ENCODE data around the gene ZNF844. TPM values are rescaled to one million over a fixed set of nuclear protein-coding genes. Genes with fewer than 3 reads are reported as not detected.

Gene ZNF844
- total RNA-seq (24.7 TPM), polyA plus RNA-seq (9.7 TPM)

DNA sequence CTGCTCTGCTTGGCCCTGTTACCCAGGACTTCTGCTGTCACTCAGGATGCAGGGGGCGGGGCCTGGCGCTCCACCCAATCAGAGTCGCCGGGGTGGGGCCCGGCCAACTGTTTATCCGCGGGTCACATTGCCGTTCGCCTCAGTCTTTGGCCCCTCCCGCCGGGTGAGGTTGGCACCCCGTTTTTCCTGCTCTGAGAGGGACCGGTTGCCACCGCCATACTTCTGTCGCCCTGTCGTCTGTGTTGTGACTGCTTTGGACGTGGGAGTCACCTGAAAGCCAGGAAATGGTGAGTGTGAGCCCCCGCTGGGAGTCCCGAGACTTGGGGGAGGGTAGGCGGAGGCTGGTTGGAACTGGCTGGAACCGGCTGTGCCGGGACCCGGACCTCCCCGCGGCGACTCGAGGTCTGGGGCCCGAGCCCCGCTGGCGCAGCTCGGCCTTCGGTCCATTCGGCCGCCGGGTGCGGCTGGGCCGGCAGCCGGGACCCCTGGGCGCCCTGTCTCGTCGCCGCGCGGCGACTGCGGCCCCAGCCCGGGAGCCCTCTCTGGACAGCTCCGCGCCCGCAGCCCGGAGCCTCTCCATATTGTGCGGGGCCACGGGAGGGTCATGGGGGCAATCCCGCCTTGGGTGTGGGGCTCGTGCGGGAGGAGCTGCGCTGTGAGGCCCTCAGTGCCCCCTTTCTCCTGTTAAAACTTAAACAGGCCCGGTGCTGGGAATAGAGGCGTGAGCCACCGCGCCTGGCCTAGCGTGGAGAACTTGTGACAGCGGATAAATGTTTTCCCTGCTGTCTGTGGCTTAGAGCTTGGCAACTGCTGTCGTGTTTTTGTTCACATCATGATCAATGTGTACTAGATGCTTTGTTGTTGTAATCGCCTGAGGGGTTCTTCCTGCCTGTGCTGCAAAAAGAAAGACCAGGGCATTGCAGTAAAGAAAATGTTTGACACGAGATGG is at the start of gene ZNF844:
ZNF844 (plus strand) TSS at position 142 of the 949 bp plus-strand sequence; CDS start at position 285, 143 bp downstream.
- Histone ChIP-seq H3K36me3 (ENCODE audit: insufficient read depth) (peaks cover 2% of the 10 kb centered on the region), H3K27ac (ENCODE audit: low read depth) (peak within 1 kb of the TSS; percentile 95), H3K4me1 (ENCODE audit: insufficient read depth) (no peaks in the 10 kb centered on the region), H3K4me3 (ENCODE audit: low read depth, low read length) (peak within 1 kb of the TSS; percentile 85)
- WGBS: 1% methylated on average over 66 of the region's 66 CpGs
- DNase-seq (ENCODE audit: extremely low spot score): peak; percentile 84

DNA sequence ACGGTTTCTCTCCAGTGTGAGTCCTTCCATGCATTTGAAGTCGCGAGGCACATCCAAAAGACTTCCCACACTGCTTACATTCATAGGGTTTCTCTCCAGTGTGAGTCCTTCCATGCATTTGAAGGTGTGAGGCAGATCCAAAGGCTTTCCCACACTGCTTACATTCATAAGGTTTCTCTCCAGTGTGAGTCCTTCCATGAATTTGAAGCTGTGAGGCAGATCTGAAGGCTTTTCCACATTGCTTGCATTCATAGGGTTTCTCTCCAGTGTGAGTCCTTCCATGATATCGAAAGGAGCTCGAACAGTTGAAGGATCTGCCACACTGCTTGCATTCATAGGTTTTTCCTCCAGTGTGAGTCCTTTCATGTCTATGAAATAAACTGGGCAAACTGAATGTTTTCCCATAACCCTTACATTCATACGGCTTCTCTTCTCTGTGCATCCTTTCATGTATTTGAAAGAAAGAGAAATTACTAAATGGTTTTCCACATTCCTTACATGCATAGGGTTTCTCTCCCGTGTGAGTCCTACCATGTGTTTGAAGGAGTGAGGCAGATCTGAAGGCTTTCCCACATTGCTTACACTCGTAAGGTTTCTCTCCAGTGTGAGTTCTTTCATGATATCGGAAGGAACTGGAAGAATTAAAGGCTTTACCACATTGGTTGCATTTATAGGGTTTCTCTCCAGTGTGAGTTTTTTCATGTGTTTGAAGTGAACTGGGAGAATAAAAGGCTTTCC is 49.3 kb upstream of the ZNF844 start:
- WGBS: 97% methylated on average over 9 of the region's 9 CpGs
- Histone ChIP-seq H3K27ac (ENCODE audit: low read depth) (no peak overlapping the region), H3K4me3 (ENCODE audit: low read depth, low read length) (no peak overlapping the region), H3K4me1 (ENCODE audit: insufficient read depth) (no peaks in the 10 kb centered on the region), H3K36me3 (ENCODE audit: insufficient read depth) (peaks cover 23% of the 10 kb centered on the region)
- no peak for DNase-seq (ENCODE audit: extremely low spot score)

DNA sequence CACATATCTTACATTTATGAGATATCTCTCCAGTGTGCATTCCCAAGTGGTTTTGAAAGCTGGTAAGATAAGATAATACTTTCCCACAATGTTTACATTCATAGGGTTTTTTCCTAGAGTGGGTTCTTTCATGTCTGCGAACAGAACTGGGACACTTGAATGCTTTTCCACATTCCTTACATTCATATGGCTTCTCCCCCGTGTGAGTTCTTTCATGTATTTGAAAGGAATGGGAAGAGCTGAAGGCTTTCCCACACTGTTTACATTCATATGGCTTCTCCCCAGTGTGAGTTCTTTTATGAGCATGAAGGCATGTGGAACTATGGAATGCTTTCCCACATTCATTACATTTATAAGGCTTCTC is 48.8 kb upstream of the ZNF844 start:
- no peak for DNase-seq (ENCODE audit: extremely low spot score)
- H3K4me3 ChIP-seq (ENCODE audit: low read depth, low read length): no peak overlapping the region
- peaks cover 23% of the 10 kb centered on the region for H3K36me3 ChIP-seq (ENCODE audit: insufficient read depth)
- H3K27ac ChIP-seq (ENCODE audit: low read depth): no peak overlapping the region
- 53% methylated on average over 2 of the region's 2 CpGs for WGBS
- no peaks in the 10 kb centered on the region for H3K4me1 ChIP-seq (ENCODE audit: insufficient read depth)

DNA sequence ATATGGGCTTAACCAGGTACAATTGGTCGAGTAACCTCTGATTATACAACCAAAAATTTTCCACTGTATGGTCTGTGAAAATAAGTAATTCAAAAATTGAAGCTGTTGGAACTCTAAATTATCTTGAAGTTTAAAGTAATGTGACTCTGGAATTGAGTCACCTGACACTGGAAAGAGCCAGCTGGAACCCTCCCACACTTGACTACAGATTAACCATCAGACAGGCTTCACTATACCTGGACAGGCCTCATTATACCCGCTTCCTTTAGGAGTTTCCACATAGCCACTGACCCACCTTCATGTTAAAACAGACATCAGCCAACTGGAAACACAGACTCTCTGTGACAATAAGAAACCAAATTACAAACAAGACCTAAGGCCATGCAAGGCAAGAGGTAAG is 30.3 kb upstream of the ZNF844 start:
- H3K36me3 ChIP-seq (ENCODE audit: insufficient read depth): no peaks in the 10 kb centered on the region
- H3K27ac ChIP-seq (ENCODE audit: low read depth): no peak overlapping the region
- H3K4me1 ChIP-seq (ENCODE audit: insufficient read depth): no peaks in the 10 kb centered on the region
- no peak for DNase-seq (ENCODE audit: extremely low spot score)
- H3K4me3 ChIP-seq (ENCODE audit: low read depth, low read length): no peak overlapping the region
- WGBS: 73% methylated on average over 2 of the region's 2 CpGs

DNA sequence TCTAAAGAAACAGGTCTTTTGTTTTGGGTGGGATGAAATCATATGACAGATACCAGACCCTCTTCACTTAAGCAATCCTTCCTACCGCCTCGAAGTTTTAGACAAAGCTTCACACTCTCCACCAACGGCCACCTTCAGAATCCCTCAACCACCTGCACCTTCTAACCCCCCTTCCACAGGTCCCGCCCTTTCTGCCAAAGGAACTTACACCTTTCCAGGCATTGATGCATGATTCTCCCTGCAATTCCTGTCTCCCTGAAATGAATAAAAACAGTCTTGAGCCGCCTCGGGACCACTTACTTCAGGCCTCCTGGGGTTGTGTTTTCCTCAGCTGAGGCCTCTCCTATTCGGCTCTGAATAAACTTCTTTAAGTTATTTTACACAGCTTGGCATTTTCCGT is 29.9 kb upstream of the ZNF844 start:
- H3K36me3 ChIP-seq (ENCODE audit: insufficient read depth): no peaks in the 10 kb centered on the region
- H3K27ac ChIP-seq (ENCODE audit: low read depth): no peak overlapping the region
- 21% methylated on average over 8 of the region's 8 CpGs for WGBS
- DNase-seq (ENCODE audit: extremely low spot score): no peak
- no peaks in the 10 kb centered on the region for H3K4me1 ChIP-seq (ENCODE audit: insufficient read depth)
- no peak overlapping the region for H3K4me3 ChIP-seq (ENCODE audit: low read depth, low read length)

DNA sequence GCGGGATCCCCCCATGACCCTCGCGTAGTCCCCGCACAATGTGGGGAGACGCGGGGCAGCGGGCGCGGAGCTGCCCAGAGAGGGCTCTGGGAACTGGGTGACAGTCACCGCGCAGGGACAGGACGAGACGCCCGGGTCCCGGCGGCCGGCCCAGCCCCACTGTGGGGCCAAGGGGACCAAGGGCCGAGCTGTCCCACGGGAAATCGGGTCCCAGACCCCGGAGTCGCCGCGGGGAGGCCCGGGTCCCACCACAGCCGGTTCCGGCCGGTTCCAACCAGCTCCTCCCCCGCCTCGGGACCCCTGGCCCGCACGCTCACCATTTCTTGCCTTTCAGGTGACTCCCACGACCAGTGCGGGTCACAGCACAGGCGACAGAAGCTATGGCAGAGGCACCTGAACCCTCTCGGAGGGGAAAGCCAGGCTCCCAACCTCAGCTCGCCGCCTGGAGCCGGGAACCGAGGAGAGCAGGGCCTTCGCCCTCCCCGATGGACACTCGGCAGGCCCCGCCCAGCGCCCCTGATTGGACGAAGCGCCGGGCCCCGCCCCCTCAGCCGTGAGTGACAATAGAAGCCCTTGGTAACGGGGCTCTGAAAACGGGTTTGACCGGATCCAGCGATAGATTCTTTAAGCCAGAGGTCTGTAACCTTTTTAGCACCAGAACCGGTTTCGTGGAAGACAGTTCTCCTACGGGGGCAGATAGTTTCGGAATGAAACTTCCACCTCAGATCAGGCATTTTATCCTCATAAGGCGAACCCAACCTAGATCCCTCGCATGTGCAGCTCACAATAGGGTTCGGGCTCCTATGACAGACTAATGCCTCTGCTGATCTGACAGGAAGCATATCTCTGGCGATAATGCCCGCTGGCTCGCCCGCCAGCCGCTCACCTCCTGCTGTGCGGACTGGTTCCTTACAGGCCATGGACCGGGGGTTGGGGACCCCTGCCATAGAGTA is 29.0 kb upstream of the ZNF844 start, which contains the start of gene ZNF433:
ZNF433 (minus strand) TSS at position 460 of the 953 bp plus-strand sequence; CDS start at position 320, 140 bp downstream.
- H3K4me3 ChIP-seq (ENCODE audit: low read depth, low read length): peak within 1 kb of the TSS; percentile 59
- no peaks in the 10 kb centered on the region for H3K4me1 ChIP-seq (ENCODE audit: insufficient read depth)
- no peaks in the 10 kb centered on the region for H3K36me3 ChIP-seq (ENCODE audit: insufficient read depth)
- WGBS: under 1% methylated on average over 68 of the region's 68 CpGs
- DNase-seq (ENCODE audit: extremely low spot score): peak; percentile 91
- H3K27ac ChIP-seq (ENCODE audit: low read depth): peak within 1 kb of the TSS; percentile 60

DNA sequence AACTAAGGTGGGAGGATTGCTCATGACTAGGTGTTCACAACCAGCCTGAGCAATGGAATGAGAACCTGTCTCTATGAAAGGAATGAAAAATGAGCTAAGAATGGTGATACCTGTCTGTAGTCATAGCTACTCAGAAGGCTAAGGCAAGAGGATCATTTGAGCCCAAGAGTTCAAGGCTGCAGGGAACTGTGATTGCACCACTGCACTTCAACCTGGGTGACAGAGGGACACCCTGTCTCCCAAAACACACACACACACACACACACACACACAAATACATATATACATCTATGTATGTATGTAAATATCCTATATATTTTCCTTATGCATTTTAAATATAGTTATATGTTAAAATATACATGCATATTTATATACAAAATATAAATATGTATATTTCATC is 21.6 kb upstream of the ZNF844 start:
- DNase-seq (ENCODE audit: extremely low spot score): no peak
- Histone ChIP-seq H3K4me3 (ENCODE audit: low read depth, low read length) (no peak overlapping the region), H3K36me3 (ENCODE audit: insufficient read depth) (no peaks in the 10 kb centered on the region), H3K4me1 (ENCODE audit: insufficient read depth) (no peaks in the 10 kb centered on the region), H3K27ac (ENCODE audit: low read depth) (no peak overlapping the region)

DNA sequence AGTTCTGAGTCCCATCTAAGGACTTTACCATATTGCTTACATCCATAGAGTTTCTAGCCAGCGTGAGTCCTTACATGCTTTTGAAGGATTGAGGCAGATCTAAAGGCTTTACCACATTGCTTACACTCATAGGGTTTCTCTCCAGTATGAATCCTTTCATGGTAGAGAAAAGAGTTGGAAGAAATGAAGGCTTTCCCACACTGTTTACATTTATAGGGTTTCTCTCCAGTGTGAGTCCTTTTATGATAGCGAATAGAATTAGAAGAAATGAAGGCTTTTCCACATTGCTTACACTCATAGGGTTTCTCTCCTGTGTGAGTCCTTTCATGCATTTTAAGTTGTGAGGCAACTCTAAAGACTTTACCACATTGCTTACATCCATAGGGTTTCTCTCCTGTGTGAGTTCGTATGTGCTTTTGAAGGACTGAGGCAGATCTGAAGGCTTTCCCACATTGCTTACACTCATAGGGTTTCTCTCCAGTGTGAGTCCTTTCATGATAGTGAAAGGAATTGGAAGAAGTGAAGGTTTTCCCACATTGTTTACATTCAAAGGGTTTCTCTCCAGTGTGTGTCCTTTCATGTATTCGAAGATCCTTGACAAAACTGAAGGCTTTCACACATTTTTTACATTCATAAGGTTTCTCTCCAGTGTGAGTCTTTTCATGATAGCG is 20.6 kb upstream of the ZNF844 start:
- Histone ChIP-seq H3K4me3 (ENCODE audit: low read depth, low read length) (no peak overlapping the region), H3K4me1 (ENCODE audit: insufficient read depth) (no peaks in the 10 kb centered on the region), H3K27ac (ENCODE audit: low read depth) (no peak overlapping the region), H3K36me3 (ENCODE audit: insufficient read depth) (no peaks in the 10 kb centered on the region)
- no peak for DNase-seq (ENCODE audit: extremely low spot score)
- WGBS: 96% methylated on average over 5 of the region's 5 CpGs

DNA sequence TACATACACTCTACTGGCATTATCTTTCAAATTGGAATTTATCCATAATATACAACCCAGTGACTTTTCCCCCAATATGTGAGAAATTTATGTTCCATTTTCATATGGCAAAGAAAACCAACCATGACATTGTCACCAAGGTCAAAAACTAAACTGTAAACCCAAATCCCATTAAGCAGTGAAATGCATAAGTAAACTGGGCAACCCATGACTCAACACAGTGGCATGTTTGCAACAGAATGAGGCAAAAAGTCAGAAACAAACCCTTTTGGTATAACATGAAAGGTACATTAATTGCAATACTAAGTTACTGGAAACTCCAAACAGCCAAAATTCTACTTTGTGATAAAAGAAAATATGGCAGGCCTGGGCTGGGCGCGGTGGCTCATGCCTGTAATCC is 16.7 kb upstream of the ZNF844 start:
- H3K4me1 ChIP-seq (ENCODE audit: insufficient read depth): no peaks in the 10 kb centered on the region
- DNase-seq (ENCODE audit: extremely low spot score): no peak
- H3K4me3 ChIP-seq (ENCODE audit: low read depth, low read length): no peak overlapping the region
- no peak overlapping the region for H3K27ac ChIP-seq (ENCODE audit: low read depth)
- 99% methylated on average over 2 of the region's 2 CpGs for WGBS
- no peaks in the 10 kb centered on the region for H3K36me3 ChIP-seq (ENCODE audit: insufficient read depth)

DNA sequence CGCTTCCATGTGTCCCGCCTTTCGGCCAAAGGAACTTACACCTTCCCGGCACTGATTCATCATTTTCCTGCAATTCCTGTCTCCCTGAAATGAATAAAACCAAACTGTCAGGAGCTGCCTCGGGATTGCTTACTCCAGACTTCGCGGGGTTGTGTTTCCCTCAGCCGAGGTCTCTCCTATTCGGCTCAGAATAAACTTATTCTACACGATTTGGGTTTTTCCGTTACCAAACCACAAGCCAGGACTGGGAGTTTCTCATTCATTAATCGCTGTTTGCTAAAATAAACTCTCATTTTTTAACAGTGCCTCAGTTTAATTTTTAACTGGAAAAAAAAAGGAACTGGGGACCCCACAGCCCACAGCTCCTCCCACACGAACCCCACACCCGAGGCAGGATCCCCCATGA is 12.4 kb upstream of the ZNF844 start:
- H3K27ac ChIP-seq (ENCODE audit: low read depth): peak overlapping the region; percentile 2
- 1% methylated on average over 14 of the region's 14 CpGs for WGBS
- peak overlapping the region; percentile 49 for H3K4me3 ChIP-seq (ENCODE audit: low read depth, low read length)
- H3K4me1 ChIP-seq (ENCODE audit: insufficient read depth): no peaks in the 10 kb centered on the region
- H3K36me3 ChIP-seq (ENCODE audit: insufficient read depth): no peaks in the 10 kb centered on the region
- no peak for DNase-seq (ENCODE audit: extremely low spot score)

DNA sequence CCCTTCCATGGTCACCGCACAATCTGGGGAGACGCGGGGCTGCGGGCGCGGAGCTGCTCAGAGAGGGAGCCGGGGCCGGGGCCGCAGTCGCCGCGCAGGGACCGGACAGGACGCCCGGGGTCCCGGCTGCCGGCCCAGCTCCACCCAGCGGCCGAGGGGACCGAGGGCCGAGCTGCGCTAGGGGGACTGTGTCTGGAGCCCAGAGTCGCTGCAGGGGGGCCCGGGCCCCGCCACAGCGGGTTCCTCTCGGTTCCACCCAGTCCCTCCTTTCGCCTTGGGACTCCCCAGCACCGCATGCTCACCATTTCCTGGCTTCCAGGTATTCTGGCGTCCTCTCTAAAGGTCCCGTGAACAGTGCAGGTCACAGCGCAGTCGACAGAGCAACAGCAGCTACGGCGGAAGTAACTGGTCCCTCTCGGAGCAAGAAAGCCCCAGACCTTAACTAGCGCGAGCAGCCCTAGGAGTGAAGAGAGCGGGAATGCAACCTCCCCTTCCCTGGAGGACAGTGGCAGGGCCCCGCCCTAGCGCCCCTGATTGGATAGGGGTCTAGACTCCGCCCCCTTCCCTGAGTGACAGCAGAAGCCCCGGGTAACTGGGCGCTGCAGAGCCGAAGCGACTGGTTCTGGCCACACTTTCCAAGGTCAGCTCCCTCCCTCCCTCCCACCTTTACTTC is 11.9 kb upstream of the ZNF844 start, which contains the start of gene ZNF878:
ZNF878 (minus strand) TSS at position 465 of the 673 bp plus-strand sequence; CDS start at position 305, 160 bp downstream.
- Histone ChIP-seq H3K4me1 (ENCODE audit: insufficient read depth) (no peaks in the 10 kb centered on the region), H3K36me3 (ENCODE audit: insufficient read depth) (no peaks in the 10 kb centered on the region), H3K4me3 (ENCODE audit: low read depth, low read length) (peak within 1 kb of the TSS; percentile 49), H3K27ac (ENCODE audit: low read depth) (peak within 1 kb of the TSS; percentile 2)
- peak; percentile 80 for DNase-seq (ENCODE audit: extremely low spot score)
- under 1% methylated on average over 46 of the region's 46 CpGs for WGBS

DNA sequence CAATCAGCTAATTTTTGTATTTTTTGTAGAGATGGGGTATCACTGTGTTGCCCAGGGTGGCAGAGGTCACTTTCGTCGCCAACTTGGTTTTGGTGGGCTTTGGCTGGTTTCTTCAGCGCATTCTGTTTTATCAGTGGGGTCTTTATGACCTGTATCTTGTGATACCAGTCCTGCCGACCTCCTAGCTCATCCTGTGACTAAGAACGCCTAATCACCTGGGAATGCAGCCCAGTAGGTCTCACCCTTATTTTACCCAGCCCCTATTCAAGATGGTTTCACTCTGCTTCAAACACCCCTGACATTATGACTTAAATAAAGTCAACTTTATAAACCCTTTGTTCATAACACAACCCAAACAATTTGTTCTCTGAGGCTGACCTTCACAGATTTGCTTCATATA is 8.7 kb upstream of the ZNF844 start:
- 70% methylated on average over 5 of the region's 5 CpGs for WGBS
- Histone ChIP-seq H3K36me3 (ENCODE audit: insufficient read depth) (no peaks in the 10 kb centered on the region), H3K4me1 (ENCODE audit: insufficient read depth) (no peaks in the 10 kb centered on the region), H3K27ac (ENCODE audit: low read depth) (no peak overlapping the region), H3K4me3 (ENCODE audit: low read depth, low read length) (no peak overlapping the region)
- DNase-seq (ENCODE audit: extremely low spot score): no peak

All from urinary bladder (tissue), 4 donors.